ENCODE data around the gene RERE.

RERE gene

DNA sequence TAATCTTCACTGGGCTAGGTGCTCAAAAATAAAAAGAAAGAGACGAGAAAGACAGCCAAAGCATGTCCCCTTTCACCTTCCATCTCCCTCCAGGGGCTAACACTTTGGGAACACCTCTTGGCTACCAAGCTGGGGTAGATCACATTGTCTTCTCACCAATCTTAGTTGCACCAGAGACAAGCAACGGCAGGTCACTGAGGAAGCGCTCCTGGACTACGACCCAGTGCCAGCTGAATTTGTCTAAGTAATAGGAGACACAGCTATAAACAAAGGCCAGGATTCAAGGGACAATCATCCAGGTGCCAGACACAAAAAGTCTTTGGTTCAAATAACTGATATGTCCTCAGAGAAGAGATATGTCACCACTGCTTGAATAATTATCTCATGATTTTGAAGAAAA is 399.1 kb downstream of the RERE start:
- ATAC-seq, result no peak
- no peak overlapping the region for H3K27ac Mint-ChIP-seq
- H3K4me3 Mint-ChIP-seq, result no peak overlapping the region

GRCh38 chr1:8417625-8418024 is 399.8 kb downstream of the RERE start:
- Mint-ChIP-seq H3K4me3 (no peak overlapping the region), H3K27ac (no peak overlapping the region), H3K4me1 (peaks cover 12% of the 10 kb centered on the region), H3K27me3 (no peaks in the 10 kb centered on the region), H3K9me3 (no peaks in the 10 kb centered on the region)
- no peak for DNase-seq
- ATAC-seq, result no peak

More for the DNA sequence above, 399.1 kb downstream of the RERE start:
- no peak for DNase-seq
- H3K4me1 Mint-ChIP-seq, result peaks cover 11% of the 10 kb centered on the region
- no peaks in the 10 kb centered on the region for H3K27me3 Mint-ChIP-seq
- no peaks in the 10 kb centered on the region for H3K9me3 Mint-ChIP-seq

DNA sequence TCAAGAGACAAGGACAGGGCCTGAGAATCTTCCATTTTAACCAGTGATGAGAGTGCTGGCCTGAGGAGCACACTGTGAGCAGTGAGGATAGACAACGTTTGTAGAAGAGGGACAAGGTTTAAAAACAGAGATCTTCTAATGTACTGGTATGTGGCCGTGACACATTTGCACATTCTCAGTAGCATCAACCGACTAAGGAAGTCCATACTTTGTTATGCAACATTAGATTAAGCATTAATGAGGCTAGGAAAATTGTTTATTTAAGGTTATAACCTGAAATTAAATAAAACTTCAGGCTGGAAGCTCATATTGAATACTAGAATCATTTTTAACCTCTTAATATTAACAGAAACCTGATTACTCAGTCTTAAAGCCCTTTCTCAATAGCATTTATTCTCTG is 400.6 kb downstream of the RERE start:
- no peaks in the 10 kb centered on the region for H3K9me3 Mint-ChIP-seq
- H3K4me3 Mint-ChIP-seq, result no peak overlapping the region
- ATAC-seq, result no peak

GRCh38 chr1:8415526-8416278 is 401.7 kb downstream of the RERE start:
- ATAC-seq (no peak), DNase-seq (no peak)
- Mint-ChIP-seq H3K4me1 (peaks cover 24% of the 10 kb centered on the region), H3K27me3 (no peaks in the 10 kb centered on the region), H3K27ac (no peak overlapping the region), H3K9me3 (no peaks in the 10 kb centered on the region), H3K4me3 (no peak overlapping the region)

More for the DNA sequence above, 400.6 kb downstream of the RERE start:
- H3K27ac Mint-ChIP-seq, result no peak overlapping the region
- DNase-seq, result no peak
- H3K27me3 Mint-ChIP-seq, result no peaks in the 10 kb centered on the region
- peaks cover 20% of the 10 kb centered on the region for H3K4me1 Mint-ChIP-seq

- no peak for DNase-seq
- no peaks in the 10 kb centered on the region for H3K27me3 Mint-ChIP-seq
- no peak overlapping the region for H3K27ac Mint-ChIP-seq
- peaks cover 46% of the 10 kb centered on the region for H3K4me1 Mint-ChIP-seq
- no peak overlapping the region for H3K4me3 Mint-ChIP-seq
- ATAC-seq, result no peak
- no peaks in the 10 kb centered on the region for H3K9me3 Mint-ChIP-seq
Measured at GRCh38 chr1:8412183-8412831, 405.1 kb downstream of the RERE start.

- ATAC-seq, result no peak
- Mint-ChIP-seq H3K27me3 (no peaks in the 10 kb centered on the region), H3K9me3 (no peaks in the 10 kb centered on the region), H3K4me1 (peaks cover 47% of the 10 kb centered on the region), H3K4me3 (no peak overlapping the region), H3K27ac (no peak overlapping the region)
- DNase-seq, result no peak
Measured at GRCh38 chr1:8411803-8412182, 405.6 kb downstream of the RERE start.

- no peaks in the 10 kb centered on the region for H3K27me3 Mint-ChIP-seq
- H3K27ac Mint-ChIP-seq, result no peak overlapping the region
- ATAC-seq, result no peak
- no peak for DNase-seq
- no peak overlapping the region for H3K4me3 Mint-ChIP-seq
- H3K4me1 Mint-ChIP-seq, result peaks cover 52% of the 10 kb centered on the region
- H3K9me3 Mint-ChIP-seq, result no peaks in the 10 kb centered on the region
Measured at GRCh38 chr1:8410791-8411190, 406.6 kb downstream of the RERE start.

GRCh38 chr1:8409606-8410005 is 407.8 kb downstream of the RERE start:
- no peak for ATAC-seq
- Mint-ChIP-seq H3K27ac (no peak overlapping the region), H3K4me3 (no peak overlapping the region), H3K4me1 (peaks cover 61% of the 10 kb centered on the region), H3K27me3 (no peaks in the 10 kb centered on the region), H3K9me3 (no peaks in the 10 kb centered on the region)
- no peak for DNase-seq

- Mint-ChIP-seq H3K9me3 (no peaks in the 10 kb centered on the region), H3K27ac (no peak overlapping the region), H3K4me1 (peaks cover 63% of the 10 kb centered on the region), H3K27me3 (no peaks in the 10 kb centered on the region), H3K4me3 (no peak overlapping the region)
- ATAC-seq (peak; percentile 26), DNase-seq (no peak)
Measured at GRCh38 chr1:8409106-8409505, 408.3 kb downstream of the RERE start.

GRCh38 chr1:8408151-8408839 is 409.1 kb downstream of the RERE start:
- no peaks in the 10 kb centered on the region for H3K9me3 Mint-ChIP-seq
- peaks cover 63% of the 10 kb centered on the region for H3K4me1 Mint-ChIP-seq
- ATAC-seq, result no peak
- H3K27ac Mint-ChIP-seq, result peak overlapping the region in 1 of 2 donors; percentile 23
- H3K27me3 Mint-ChIP-seq, result no peaks in the 10 kb centered on the region
- no peak for DNase-seq
- H3K4me3 Mint-ChIP-seq, result no peak overlapping the region

DNA sequence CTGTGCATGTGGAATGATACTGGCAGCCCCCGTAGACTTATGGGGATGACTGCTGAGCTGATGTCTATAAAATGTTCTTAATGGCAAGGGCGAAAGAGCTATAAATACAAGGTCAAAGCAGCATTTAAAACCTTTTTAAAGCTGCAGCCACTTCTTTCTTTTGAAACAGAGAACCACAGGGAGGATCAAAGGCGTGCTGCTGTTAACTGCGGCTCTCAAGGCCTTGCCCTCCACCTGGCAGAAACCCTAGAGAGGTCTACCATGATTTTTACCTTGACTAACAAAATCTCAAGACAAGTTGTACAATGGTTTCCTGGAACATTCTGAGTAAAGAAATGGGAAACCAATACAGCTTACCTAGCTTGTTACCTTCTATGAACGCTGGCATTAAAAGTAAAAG is 409.8 kb downstream of the RERE start:
- no peak for DNase-seq
- Mint-ChIP-seq H3K4me3 (no peak overlapping the region), H3K9me3 (no peaks in the 10 kb centered on the region), H3K27ac (no peak overlapping the region), H3K4me1 (peaks cover 63% of the 10 kb centered on the region), H3K27me3 (no peaks in the 10 kb centered on the region)
- no peak for ATAC-seq

DNA sequence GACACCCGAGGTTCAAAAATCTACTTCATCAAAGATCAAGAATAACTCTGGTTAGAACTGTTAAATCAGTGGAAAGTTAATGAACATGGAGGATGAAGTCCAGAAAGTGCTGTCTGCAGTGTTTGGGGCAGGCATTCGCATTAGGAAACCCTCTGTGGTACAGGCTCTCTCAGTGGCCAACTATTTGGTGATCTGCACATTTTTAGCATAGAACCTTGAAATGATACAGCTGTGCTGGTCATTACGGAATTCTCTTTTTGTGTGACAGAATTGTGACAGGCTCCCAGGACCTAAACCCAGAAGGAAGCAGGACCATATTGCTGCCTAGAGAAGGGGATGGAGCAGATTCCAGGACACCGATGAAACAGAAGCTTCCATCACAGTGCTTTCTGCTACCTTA is 410.5 kb downstream of the RERE start:
- ATAC-seq (no peak), DNase-seq (no peak)
- H3K27me3 Mint-ChIP-seq, result no peaks in the 10 kb centered on the region
- H3K4me3 Mint-ChIP-seq, result no peak overlapping the region
- H3K9me3 Mint-ChIP-seq, result no peaks in the 10 kb centered on the region
- no peak overlapping the region for H3K27ac Mint-ChIP-seq
- peaks cover 56% of the 10 kb centered on the region for H3K4me1 Mint-ChIP-seq

DNA sequence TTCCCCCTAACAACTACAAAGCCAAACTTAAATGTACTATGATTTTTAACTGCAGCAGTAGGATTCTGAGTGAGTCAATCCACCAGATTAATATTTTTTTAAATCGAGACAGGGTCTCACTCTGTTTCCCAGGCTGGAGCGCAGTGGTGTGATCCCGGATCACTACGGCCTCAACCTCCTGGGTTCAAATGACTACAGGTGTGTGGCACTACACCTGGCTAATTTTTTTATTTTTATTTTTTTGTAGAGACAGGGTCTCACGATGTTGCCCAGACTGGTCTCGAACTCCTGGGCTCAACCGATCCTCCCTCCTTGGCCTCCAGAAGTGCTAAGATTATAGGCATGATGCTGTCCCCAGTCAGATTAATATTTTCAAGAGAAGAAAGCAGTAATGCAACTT is 411.4 kb downstream of the RERE start:
- Mint-ChIP-seq H3K27me3 (no peaks in the 10 kb centered on the region), H3K4me1 (peaks cover 53% of the 10 kb centered on the region), H3K27ac (no peak overlapping the region), H3K9me3 (no peaks in the 10 kb centered on the region), H3K4me3 (no peak overlapping the region)
- ATAC-seq, result no peak
- no peak for DNase-seq

- no peaks in the 10 kb centered on the region for H3K27me3 Mint-ChIP-seq
- no peaks in the 10 kb centered on the region for H3K9me3 Mint-ChIP-seq
- ATAC-seq, result no peak
- no peak overlapping the region for H3K4me3 Mint-ChIP-seq
- H3K27ac Mint-ChIP-seq, result no peak overlapping the region
- DNase-seq, result no peak
- H3K4me1 Mint-ChIP-seq, result peaks cover 41% of the 10 kb centered on the region
Measured at GRCh38 chr1:8404460-8405370, 412.7 kb downstream of the RERE start.

GRCh38 chr1:8402109-8402710 is 415.2 kb downstream of the RERE start:
- Mint-ChIP-seq H3K27ac (no peak overlapping the region), H3K9me3 (no peaks in the 10 kb centered on the region), H3K27me3 (no peaks in the 10 kb centered on the region), H3K4me3 (no peak overlapping the region), H3K4me1 (peaks cover 41% of the 10 kb centered on the region)
- DNase-seq, result no peak
- ATAC-seq, result no peak
